Vagina (tissue), 2 donors: ENCODE data around the gene CYP1B1.

Experiments
- POLR2A ChIP-seq, 2 donors: fragments of 450-650 bp; IDR thresholded peaks; one replicate each; pipeline ENCODE4 v1.6.1; 2017; ENCODE audit warnings: antibody characterized with exemption in 2 of 2, mild to moderate bottlenecking in 2 of 2, moderate library complexity in 2 of 2
- TF ChIP-seq, protein P1 (sequence below), 3 experiments: fragments of 450-650 bp in 2 of 3; fragments of 200-600 bp in 1 of 3; sonication (generic) in 1 of 3; IDR thresholded peaks; one replicate each; pipeline ENCODE4 v1.5.1; 2017 to 2019; ENCODE audit warnings: antibody characterized with exemption in 3 of 3, mild to moderate bottlenecking in 2 of 3, moderate library complexity in 2 of 3

DNA sequence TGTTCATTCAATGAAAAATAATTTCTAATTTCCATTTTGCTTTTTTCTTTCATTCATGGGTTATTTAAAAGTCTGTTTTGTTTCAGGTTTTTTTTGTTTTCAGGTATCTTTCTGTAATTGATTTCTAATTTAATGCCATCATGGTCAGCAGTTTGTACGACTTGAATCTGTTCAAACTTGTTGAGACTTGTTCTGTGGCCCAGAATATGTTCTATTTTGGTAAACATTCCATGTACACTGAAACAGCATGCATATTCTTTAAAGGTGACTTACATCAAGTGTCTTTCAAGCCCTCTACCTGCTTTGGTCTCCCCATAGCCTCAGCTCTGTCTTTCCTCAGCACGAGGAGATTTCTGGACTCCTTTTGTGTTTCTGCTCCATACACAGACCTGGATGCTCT is 49.1 kb downstream of the CYP1B1 start:
- TF ChIP-seq POLR2A (IDR thresholded peaks at IDR 0.05) = no peak
- TF ChIP-seq, protein P1, sequence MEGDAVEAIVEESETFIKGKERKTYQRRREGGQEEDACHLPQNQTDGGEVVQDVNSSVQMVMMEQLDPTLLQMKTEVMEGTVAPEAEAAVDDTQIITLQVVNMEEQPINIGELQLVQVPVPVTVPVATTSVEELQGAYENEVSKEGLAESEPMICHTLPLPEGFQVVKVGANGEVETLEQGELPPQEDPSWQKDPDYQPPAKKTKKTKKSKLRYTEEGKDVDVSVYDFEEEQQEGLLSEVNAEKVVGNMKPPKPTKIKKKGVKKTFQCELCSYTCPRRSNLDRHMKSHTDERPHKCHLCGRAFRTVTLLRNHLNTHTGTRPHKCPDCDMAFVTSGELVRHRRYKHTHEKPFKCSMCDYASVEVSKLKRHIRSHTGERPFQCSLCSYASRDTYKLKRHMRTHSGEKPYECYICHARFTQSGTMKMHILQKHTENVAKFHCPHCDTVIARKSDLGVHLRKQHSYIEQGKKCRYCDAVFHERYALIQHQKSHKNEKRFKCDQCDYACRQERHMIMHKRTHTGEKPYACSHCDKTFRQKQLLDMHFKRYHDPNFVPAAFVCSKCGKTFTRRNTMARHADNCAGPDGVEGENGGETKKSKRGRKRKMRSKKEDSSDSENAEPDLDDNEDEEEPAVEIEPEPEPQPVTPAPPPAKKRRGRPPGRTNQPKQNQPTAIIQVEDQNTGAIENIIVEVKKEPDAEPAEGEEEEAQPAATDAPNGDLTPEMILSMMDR (IDR thresholded peaks at IDR 0.05) = no peak
